CD4-positive, alpha-beta T cell treated with Interleukin-12 subunit alpha and Interleukin-12 subunit beta, for 1 hour (primary cell): Measurements from ENCODE around the gene GJD2.

Experiments used
- DNase-seq: peaks from one replicate; pipeline ENCODE4 v3.0.0-alpha.2; 2020

GJD2 gene

DNA sequence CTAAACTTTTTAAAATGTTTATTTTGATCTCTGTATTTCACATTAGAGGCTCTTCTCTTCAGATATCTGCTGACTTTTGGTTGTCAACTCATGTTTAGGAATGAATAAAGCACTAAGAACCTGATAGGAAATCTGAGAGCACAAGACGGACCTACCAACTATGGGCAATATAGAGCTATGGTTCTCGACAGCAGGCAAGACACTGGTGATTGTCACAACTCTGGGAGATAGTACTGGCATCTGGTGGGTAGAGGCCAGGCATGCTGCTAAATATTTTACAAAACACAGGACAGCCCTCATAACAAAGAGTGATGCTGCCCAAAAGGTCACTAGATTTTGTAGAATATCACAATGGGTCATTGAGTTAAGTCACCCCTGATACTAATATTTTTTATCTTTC lies 17.5 kb upstream of the GJD2 start:
- no peak for DNase-seq

DNA sequence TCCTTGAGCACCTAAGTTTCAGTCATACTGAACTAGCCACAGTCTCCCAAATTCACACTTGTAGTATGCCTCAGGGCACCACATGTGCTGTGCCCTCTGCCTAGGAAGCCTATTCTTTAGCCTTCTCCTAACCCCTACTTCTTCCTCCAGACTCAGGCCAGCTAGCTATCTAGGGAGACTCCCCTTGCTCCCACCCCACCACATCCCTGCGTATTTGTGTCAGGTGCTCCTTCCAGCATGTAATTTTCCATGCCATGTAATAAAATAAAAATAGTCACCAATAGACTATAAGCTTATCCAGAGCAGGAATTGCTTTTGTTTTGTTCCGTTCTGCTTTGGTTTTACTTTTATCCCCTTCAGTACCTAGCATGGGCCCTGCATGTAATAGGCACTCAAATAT lies 14.9 kb upstream of the GJD2 start:
- DNase-seq, result no peak

DNA sequence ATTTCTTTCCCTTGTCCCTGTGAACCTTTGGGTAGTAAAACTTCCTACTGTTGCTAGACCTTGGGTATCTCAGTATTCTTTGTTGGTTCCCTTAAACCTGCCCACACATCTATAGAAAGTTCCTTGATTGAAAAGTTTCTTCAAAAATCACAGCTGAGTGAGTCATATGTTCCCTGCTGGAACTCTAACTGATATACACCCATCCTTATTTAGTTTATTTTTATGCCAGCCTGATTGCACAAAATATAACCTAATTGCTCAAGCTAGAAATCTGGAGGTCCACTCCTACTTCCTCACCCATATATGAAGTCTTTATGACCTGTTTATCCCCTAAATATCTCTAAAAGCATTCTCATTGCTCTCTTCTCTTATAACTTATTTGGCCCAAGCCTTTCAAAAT lies 13.7 kb upstream of the GJD2 start:
- no peak for DNase-seq

DNA sequence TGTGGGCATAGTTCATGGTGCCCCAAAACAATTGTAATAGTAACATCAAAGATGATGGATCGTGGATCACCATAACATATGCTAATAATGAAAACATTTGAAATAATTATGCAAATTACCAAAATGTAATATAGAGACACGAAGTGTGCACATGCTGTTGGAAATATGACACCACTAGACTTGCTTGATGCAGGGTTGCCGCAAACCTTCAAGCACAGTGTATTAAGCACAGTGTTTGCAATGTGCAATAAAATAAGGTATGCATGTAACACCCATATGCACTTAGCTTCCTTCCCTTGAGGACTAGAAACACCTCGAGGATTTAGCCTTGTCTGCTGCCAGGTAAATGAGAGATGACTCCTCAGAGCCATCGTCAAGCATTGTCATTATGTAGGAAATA lies 10.9 kb upstream of the GJD2 start:
- no peak for DNase-seq

DNA sequence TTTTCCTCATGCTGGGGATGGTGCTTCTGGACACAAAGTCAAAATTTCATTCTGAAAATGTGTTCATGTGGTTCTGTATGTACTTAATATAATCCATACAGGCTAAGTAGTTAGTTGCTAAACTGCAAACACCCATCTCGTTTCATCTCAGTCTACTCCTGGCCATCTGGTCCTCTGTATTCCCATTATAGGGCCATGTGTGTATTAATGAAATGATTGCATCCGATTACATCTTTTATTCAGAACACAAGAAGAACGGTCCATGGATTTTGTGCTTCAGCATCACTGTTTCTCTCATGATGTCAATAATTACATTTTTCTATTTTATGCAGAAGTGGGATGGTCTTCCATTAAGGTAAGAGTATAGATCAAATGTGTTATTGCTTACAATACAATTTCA lies 6.1 kb upstream of the GJD2 start:
- no peak for DNase-seq

DNA sequence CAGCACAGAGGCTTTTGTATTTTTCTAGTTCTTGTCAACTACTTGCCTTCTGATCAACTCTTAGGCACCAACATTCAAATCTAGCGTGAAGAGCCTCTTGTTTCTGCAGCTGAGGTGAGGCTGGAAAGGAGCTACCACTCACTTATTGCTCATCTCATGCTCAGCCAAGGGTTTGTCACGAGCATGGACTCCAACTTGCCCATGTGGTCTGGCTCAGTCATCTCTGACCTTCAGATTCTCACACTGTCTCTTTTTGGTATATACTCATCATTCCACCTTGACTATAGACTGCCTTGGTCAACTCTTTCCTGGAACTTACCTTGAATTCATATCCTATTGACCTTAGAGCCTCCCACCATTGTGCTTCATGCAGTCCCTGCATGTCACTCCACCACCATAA lies 5.2 kb upstream of the GJD2 start:
- no peak for DNase-seq

DNA sequence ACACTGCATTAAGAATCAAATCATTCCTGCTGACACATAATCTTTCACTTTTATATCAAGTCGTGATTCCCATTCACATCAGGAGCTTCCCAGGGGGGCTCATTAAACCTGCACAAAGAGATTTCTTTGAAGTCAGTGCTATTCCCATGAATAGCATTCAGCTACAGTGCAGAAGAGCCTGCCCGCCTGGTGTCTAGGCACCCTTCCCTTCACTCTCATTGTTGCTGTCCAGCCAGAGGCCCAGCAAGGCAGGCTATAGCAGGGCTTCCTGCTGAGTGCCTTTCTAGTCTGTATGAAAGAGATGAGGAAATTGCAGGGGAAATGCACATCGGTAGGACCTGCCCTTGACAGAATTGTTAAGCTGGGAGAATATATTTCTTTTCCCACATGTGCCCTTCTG lies 4.5 kb upstream of the GJD2 start:
- no peak for DNase-seq

DNA sequence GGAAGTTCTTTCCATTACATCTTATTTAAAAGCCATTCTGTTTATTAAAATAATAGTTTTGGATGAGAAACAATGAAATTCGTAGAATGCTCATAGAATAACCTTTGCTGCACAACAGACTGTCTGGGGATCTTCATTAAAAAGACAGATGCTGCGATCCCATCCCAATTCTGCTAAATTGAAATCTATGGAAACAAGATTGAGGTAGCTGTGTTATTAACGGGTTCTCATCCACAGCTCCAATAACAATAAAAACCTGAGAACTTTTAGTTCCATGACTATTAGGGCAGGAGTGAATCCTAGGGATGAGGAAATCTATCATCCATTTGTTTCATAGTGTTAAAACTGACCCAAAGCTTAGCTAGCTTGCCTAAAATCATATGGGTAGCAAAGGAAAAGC lies 2.5 kb upstream of the GJD2 start:
- DNase-seq, result no peak

DNA sequence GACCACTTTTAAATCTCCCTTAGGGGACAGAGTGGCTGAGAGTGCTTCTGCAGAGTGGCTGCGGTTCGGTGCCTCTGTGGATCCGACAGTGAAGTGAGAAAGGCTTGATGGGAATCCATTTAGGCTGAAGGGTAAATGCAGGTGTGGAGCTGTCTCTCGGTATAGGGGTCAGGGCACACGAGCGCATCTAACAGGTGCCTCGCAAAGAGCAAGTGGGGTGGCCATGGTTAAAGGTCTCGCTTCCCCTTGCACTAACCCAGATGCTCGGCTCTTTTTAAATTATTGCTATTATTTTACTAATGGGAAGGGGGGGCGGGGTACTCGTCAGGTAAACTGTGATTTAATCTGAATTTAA lies 598 bp upstream of the GJD2 start:
- no peak for DNase-seq

DNA sequence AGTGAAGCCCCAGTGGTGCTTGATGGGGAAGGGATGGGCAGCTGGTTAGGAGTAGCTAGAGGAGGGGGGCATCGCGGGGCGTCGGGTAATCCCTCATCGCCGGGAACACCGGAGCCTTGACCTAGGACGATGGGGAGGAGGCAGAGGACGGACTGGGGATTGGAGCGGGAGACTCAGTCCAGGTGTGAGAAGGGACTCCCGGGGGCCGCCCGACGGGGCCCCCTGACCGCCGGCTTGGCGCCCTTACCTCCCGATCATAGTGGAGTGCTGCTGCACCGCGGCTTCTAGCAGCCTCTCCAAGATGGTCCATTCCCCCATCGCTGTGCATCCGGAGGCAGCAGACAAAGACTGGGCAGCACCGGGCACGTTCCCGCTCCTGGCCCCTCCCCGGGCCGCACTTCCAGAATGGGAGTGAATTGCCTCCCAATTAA lies 612 bp downstream of the GJD2 start:
- DNase-seq, result no peak

DNA sequence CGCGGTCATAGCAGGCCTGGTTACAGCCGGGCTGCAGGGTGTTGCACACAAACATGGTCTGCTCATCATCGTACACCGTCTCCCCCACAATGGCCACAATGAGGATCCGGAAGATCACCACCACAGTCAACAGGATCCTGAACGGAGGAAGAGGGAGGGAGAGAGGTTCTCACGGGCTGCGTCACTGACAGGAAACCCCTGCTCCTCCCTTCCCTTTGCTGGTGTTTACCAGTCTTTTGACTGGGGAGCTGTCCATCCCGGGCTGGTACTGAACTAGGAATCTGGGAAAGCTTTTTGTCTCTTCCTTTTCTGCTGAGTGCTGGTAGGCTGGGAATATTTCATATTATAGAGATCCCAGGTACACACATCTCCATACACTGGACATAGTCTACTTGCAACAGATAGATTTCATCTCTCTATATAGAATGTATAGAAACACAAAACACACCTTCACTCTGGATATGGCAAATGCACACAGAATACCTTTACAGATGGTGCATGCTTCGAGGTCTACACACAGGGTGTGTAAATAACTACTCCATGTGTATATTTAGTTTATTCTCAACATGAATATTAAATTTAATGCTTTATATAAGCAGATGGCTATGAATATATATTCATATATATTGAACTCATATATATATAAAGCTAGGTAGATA lies 1.4 kb downstream of the GJD2 start:
- no peak for DNase-seq

DNA sequence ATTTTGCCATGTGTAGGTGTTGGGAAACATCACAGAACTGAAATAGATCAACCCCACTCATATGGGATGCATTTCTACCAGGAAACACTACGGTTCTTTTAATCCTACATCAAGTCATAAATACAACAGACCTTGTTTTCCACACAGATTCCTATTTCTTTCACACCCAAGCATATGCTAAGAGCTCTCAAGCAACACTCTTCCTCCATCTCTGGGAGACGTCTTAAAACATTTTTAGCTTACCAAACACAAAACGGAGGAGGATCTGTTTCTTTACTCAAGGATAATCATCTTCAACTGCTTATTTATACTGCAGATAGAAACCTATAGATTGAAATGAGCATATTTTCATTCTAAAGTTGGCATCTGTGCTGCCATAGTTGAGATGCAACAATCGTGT lies 5.1 kb downstream of the GJD2 start:
- no peak for DNase-seq

DNA sequence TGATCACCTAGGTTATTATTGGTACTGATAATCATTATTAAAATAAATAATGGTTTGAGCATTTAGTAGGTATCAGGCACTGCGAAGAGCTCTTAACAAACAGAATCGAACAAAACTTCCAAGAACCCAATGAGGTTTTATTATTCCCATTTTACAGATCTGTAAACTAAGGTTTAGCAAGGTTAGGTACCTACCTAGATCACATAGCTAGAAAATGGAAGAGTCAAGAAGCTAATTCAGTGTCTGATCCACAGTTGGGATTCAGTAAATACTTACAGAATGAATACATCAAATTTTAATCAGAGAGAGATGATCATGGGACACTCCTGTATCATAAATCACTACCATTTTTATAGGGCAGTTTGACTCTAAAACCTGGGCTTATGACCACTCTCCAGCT lies 15.5 kb downstream of the GJD2 start:
- DNase-seq, result no peak

DNA sequence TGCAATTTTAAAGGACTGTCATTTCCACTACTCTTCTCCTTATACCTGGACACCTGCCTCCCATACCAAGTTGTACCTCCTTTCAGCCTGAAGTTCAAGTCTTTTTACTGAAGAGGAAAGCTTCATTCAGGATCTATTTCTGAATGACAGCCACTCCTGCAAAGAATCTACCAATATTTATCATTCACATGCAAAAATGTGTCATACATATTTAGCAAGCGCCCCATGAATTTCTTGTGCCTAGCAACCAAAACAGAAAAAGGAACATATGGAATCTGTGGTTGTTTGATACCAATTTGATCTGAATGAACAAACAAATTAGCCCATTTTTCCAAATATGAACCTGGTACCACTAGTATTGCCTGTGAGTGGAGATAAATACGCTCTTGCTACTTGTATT lies 16.8 kb downstream of the GJD2 start:
- DNase-seq, result no peak

DNA sequence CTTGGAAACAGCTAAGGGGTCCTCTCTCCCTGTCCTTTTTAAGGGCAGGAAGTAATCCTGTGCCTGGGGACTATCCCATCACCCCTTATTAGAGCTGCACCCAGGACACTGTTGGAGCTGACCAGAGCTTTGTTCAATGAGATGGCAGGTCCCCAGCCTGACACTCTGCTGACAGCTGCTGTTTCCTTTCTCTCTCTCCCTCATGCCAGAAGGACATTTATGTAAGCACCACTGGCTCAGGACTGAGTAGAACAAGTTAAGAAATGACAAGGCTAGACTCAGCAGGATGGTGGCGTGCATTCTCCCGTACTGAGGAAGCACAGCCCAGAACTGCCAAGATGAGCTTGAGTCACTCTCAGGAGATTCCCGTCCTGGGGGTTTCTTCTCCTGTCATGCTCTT lies 17.3 kb downstream of the GJD2 start:
- no peak for DNase-seq

DNA sequence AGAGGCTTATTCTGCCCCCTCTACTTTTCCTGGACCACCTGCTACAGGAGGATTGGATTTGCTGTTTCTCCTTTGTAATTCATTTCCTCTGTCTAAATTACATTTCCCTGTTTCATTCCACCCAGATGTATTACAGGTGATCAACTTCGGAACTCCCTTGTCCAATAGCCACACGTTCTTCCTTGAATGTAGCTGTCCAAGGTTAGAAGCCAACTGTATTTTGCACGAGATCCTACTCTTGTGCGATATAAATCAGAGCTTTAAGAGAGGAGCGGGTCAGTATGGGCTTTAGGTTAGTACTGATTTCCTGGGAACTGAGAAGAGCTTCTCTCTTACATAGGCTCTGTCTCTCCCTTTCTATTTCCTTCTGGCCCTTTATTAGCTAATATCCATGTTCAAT lies 20.5 kb downstream of the GJD2 start:
- no peak for DNase-seq

DNA sequence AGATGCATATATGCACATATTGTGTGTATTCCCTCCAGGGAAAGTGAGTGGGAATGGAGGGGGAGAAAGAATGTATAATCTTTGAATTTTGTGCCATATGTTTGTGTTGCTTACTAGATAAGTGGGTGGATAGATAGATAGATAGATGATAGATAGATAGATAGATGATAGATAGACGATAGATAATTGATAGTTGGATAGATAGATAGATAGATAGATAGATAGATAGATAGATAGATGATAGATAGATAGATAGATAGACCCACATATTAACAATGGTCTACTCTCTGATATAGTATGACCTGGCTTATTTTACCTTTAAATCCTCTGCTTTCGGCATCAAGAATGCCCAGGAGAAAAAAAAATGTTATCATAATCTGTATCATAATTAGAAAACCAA lies 21.2 kb downstream of the GJD2 start:
- DNase-seq, result no peak

DNA sequence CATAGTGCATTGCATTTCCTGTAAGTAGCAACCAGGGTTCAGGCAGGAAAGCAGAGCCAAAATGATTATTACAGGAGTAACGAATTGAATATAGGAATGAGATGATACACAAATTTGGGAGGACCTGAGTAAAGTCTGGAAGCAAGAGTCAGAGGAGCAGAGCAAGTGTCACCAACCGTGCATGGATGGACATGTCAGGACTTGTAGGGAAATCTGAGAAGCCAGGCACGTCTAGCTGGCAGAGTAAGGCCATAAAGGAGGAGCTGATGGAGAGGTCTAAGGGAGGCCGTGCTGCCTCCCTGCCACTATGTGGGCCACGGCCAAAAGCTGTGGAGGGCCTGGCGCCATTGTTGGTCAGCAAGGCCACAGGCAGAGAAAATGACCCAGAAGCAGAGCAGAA lies 22.4 kb downstream of the GJD2 start:
- DNase-seq, result no peak

DNA sequence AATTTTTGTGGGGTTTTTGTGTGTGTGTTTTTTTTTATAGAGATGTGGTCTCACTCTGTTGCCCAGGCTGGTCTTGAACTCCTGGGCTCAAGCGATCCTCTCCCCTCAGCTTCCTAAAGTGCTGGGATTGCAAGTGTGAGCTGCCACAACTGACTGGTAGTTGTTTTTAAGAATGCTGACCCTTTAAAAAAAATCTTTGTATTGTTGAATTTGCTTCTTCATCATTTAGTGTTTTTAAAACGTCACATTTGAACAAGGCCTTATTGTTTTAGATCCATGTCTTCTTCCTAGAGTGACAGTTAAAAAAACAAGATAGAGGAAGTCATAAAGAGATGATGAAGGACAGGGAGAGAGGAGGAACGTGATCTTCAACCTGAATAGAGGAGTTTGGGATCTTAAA lies 24.1 kb downstream of the GJD2 start:
- no peak for DNase-seq

DNA sequence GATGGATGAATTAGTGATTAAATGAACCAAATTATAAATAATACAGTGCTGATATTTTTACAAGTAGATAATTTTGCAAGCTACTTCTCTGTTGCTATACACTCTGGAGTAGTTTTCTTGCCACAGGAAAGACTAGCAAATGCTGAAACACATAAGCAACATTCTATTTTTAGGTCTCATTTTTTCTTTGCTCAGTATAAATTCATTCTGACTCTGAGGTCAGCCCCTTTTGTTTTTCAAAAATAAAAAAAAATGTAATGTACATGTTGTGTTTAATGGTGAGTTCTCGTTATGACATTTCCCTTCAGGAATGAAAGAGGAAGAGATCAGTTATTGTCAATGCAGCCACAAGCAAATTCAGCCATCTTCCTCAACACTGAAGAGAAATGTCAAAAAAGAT lies 24.9 kb downstream of the GJD2 start:
- DNase-seq, result no peak

DNA sequence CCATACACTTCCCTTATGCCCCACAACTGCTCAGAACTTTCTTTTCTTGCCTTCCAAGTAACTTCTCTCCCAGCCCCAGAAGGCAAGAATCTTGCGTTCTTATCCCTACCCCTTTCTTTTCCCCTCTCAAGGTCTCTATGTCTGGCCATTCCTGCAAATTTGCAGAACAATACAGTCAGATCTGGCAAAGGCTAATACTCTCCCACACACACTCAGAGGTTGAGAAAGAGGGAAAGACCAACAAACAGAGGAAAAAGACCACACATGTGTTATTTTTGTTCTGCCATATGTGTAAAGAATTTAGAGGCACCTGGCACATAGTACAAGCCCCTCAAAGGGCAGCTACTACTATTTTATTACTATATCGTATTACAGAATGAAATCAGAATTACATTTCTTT lies 25.7 kb downstream of the GJD2 start:
- DNase-seq, result no peak

DNA sequence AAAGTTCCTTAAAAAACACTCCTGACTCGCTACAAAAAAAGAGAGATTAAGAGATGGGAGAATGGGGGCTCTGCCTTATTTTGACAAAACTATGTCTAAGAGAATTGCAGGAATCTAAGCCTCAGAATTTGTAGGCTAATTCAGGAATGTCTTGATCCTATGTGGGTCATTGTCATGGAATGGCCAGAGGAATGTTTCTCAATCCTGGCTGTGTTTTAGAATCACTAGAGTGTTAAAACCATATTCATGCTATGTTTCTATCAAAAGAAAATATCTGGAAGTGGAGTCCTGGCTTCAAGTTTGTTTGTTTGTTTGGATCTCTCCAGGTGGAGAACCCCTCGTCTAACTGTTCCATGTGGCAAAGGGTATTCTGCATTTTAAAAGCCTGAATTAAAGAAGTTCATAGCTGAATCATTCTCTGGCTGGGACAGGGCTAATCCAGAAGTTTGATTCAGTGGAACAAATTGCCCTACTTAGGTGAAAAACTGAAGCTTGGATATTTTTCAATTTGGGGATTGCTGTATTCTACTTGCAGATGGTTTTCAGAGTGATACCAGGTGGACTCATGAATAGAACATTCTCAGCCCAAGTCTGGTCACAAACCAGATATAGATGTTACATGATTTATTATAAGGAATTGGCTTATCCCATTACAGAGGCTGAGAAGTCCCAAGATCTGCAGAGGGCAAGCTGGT lies 28.2 kb downstream of the GJD2 start:
- no peak for DNase-seq

DNA sequence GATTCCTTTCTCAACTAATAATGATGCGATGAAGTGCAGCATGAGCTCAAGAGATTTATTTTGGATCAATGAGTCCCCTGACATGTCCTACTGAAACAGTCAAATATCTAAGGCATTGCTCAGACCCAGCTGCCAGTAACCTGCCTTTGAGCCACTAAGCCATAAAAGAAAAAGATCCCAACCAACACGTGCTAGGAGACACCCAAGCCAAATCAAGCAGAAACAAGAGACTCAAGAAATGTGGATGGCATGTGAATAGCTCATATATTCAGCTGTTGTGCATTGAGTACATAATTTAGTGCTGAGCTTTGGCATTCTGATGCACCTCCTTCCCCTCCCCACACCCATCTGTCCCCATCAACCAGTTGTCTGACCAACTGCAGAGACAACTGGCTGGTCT lies 29.2 kb downstream of the GJD2 start:
- no peak for DNase-seq

DNA sequence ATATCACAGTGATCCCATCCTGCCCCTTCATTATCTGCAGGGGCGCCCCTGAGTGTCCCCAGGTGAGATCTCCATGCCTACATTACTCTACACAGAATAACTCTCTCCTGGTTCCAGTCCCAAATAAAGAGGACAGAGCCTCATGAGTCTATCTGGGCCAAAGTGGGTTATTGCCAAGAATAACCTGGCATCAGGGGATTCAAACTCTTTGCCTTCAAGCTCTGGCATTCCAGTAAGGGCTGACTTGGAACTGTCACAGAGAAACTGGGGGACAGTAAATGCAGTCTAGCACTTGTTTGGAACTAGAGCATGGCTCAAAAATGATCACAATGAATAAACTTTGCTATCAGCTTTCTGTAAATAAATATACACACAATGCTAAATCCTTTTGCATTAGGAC lies 30.3 kb downstream of the GJD2 start:
- DNase-seq, result no peak

DNA sequence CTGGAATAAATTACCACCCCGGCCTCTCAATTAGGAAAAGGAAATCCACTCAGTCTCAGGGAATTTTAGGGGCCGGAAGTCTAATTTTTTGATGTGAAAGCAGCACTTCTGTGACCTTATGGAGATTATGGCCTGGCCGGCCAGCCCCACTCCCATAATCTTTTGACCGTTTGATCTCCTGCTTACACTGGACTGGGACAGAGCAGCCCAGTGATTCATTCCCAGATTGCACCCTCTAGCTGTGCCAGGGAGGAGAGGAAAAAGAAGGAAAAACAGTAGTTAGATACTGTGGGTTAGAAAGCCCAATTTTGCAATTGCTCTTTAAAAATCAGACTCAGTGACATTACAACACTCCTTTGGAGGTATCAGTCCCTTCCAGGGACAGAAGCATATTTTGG lies 32.4 kb downstream of the GJD2 start:
- no peak for DNase-seq
